IMR-90 (cell line): ENCODE results near the gene DIP2C. TPM values are rescaled to one million over a fixed set of nuclear protein-coding genes. Genes with fewer than 3 reads are reported as not detected.

Source experiments
- ATAC-seq: fragments of 200-7000 bp; cut with Tn5 transposase; 2 replicates; pipeline ENCODE4 v1.9.1; 2020; ENCODE audit warnings: low read depth, mild to moderate bottlenecking, moderate library complexity
- BruUV-seq: library from RNA; stranded (reverse); fragments of 400-500 nt; replicated peaks from 2 replicates; lab custom pipeline; 2021; lab: Mats Ljungman, UMichigan
- CTCF ChIA-PET: fragments of 300-600 bp; formaldehyde crosslinking; extraction: SDS; loops from one replicate; lab custom pipeline; 2021; ENCODE audit warnings: antibody characterized with exemption; lab: Yijun Ruan, JAX
- POLR2A ChIA-PET: fragments of 300-600 bp; sonication (Branson Sonifier 250); formaldehyde crosslinking; loops from one replicate; lab custom pipeline; 2022; ENCODE audit warnings: antibody characterized with exemption; ENCODE audit not compliant: unreplicated experiment; lab: Charles Lee
- DNase-seq: peaks from one replicate; pipeline ENCODE4 v3.0.0; 2013
- H2AFZ ChIP-seq: replicated peaks from 2 replicates; pipeline ENCODE3; 2013; ENCODE audit warnings: low read length, mild to moderate bottlenecking; ENCODE audit not compliant: poor library complexity
- H2AK5ac ChIP-seq: 2 replicates; pipeline ENCODE4 v1.6.1; 2013; ENCODE audit warnings: low read depth, low read length, inconsistent platforms
- H2AK9ac ChIP-seq: replicated peaks from 2 replicates; pipeline ENCODE3; 2013; ENCODE audit warnings: mild to moderate bottlenecking, low read depth, low read length, moderate library complexity; ENCODE audit not compliant: poor library complexity
- H2BK120ac ChIP-seq: 2 replicates; pipeline ENCODE4 v1.6.1; 2013; ENCODE audit warnings: low read depth, low read length, inconsistent platforms
- H2BK15ac ChIP-seq: 3 replicates; pipeline ENCODE4 v1.6.1; 2013; ENCODE audit warnings: low read depth, low read length, inconsistent platforms
- H2BK20ac ChIP-seq: 2 replicates; pipeline ENCODE4 v1.6.1; 2013; ENCODE audit warnings: low read depth, mild to moderate bottlenecking, inconsistent platforms, low read length, moderate library complexity
- H2BK5ac ChIP-seq: 2 replicates; pipeline ENCODE4 v1.6.1; 2013; ENCODE audit warnings: mild to moderate bottlenecking, low read depth, low read length, inconsistent platforms; ENCODE audit not compliant: poor library complexity, severe bottlenecking
- H3K14ac ChIP-seq: replicated peaks from 2 replicates; pipeline ENCODE4 v1.6.1; 2013; ENCODE audit warnings: low read depth, low read length, inconsistent platforms
- H3K18ac ChIP-seq: 2 replicates; pipeline ENCODE4 v1.6.1; 2013; ENCODE audit warnings: low read depth, low read length, control low read depth
- H3K23ac ChIP-seq: 2 replicates; pipeline ENCODE4 v1.6.1; 2013; ENCODE audit warnings: low read depth, low read length, inconsistent platforms
- H3K27ac ChIP-seq: 2 replicates; pipeline ENCODE4 v1.5.1; 2013; ENCODE audit warnings: mild to moderate bottlenecking, control low read depth, low read length; ENCODE audit not compliant: insufficient read depth
- H3K27me3 ChIP-seq: 2 replicates; pipeline ENCODE4 v1.6.1; 2013; ENCODE audit warnings: low read length; ENCODE audit not compliant: control insufficient read depth, insufficient read depth
- H3K36me3 ChIP-seq: 2 replicates; pipeline ENCODE4 v1.6.1; 2013; ENCODE audit warnings: low read length, mixed read lengths; ENCODE audit not compliant: control insufficient read depth, insufficient read depth
- H3K4ac ChIP-seq: 2 replicates; pipeline ENCODE4 v1.6.1; 2013; ENCODE audit warnings: low read depth, low read length, inconsistent platforms
- H3K4me1 ChIP-seq: 2 replicates; pipeline ENCODE4 v1.6.1; 2013; ENCODE audit warnings: low read length, mixed read lengths; ENCODE audit not compliant: control insufficient read depth, insufficient read depth
- H3K4me2 ChIP-seq: 2 replicates; pipeline ENCODE4 v1.6.1; 2013; ENCODE audit warnings: low read depth, mild to moderate bottlenecking, control low read depth, low read length, moderate library complexity
- H3K4me3 ChIP-seq: 2 replicates; pipeline ENCODE4 v1.5.1; 2013; ENCODE audit warnings: low read depth, mild to moderate bottlenecking, control low read depth, low read length, moderate library complexity; ENCODE audit not compliant: insufficient read depth
- H3K56ac ChIP-seq: 2 replicates; pipeline ENCODE4 v1.6.1; 2013; ENCODE audit warnings: low read length, inconsistent platforms; ENCODE audit not compliant: insufficient read depth; ENCODE audit errors: extremely low read depth
- H3K79me1 ChIP-seq, 2 experiments: 2 replicates each; pipeline ENCODE4 v1.6.1; 2013; ENCODE audit warnings: low read length in 2 of 2, inconsistent platforms in 1 of 2, low read depth in 1 of 2
- H3K9ac ChIP-seq: 2 replicates; pipeline ENCODE4 v1.6.1; 2013; ENCODE audit warnings: low read depth, low read length, control low read depth
- H3K9me1 ChIP-seq: 2 replicates; pipeline ENCODE4 v1.6.1; 2013; ENCODE audit warnings: low read length, inconsistent platforms; ENCODE audit not compliant: insufficient read depth
- H3K9me3 ChIP-seq: 2 replicates; pipeline ENCODE4 v1.6.1; 2013; ENCODE audit warnings: low read length; ENCODE audit not compliant: control insufficient read depth, insufficient read depth
- H4K20me1 ChIP-seq: 2 replicates; pipeline ENCODE4 v1.6.1; 2013; ENCODE audit warnings: low read length, inconsistent platforms; ENCODE audit not compliant: insufficient read depth
- H4K5ac ChIP-seq: 2 replicates; pipeline ENCODE4 v1.6.1; 2013; ENCODE audit warnings: mild to moderate bottlenecking, low read depth, low read length, control low read depth
- H4K8ac ChIP-seq, 2 experiments: 2 replicates each; pipeline ENCODE4 v1.6.1; 2013; ENCODE audit warnings: low read depth in 2 of 2, low read length in 2 of 2, control low read depth in 1 of 2, inconsistent platforms in 1 of 2
- H4K91ac ChIP-seq: 2 replicates; pipeline ENCODE4 v1.6.1; 2013; ENCODE audit warnings: low read depth, low read length, inconsistent platforms; ENCODE audit not compliant: insufficient read depth
- BHLHE40 ChIP-seq: fragments of 150-350 bp; IDR thresholded peaks from 2 replicates; pipeline ENCODE4 v1.6.1; 2016; ENCODE audit warnings: mild to moderate bottlenecking, low read depth, low read length
- CEBPB ChIP-seq: IDR thresholded peaks from 2 replicates; pipeline ENCODE4 v1.6.1; 2012; ENCODE audit warnings: low read depth, low read length, improper control_type of control experiment
- CHD1 ChIP-seq: IDR thresholded peaks from 2 replicates; pipeline ENCODE4 v1.6.1; 2012; ENCODE audit warnings: low read depth, low read length, improper control_type of control experiment
- FOS ChIP-seq: fragments of 150-350 bp; IDR thresholded peaks from 2 replicates; pipeline ENCODE4 v1.6.1; 2016; ENCODE audit warnings: low read depth, low read length
- MAFK ChIP-seq: IDR thresholded peaks from 2 replicates; pipeline ENCODE4 v1.6.1; 2012; ENCODE audit warnings: low read depth, low read length, improper control_type of control experiment
- MAZ ChIP-seq: IDR thresholded peaks from 2 replicates; pipeline ENCODE4 v1.6.1; 2012; ENCODE audit warnings: low read depth, mild to moderate bottlenecking, low read length, improper control_type of control experiment, moderate library complexity, borderline replicate concordance
- NFE2L2 ChIP-seq: fragments of 150-350 bp; IDR thresholded peaks from 2 replicates; pipeline ENCODE4 v1.6.1; 2016; ENCODE audit warnings: low read depth, mild to moderate bottlenecking, low read length
- RCOR1 ChIP-seq: IDR thresholded peaks from 2 replicates; pipeline ENCODE4 v1.6.1; 2012; ENCODE audit warnings: mild to moderate bottlenecking, low read length, improper control_type of control experiment; ENCODE audit not compliant: insufficient replicate concordance
- RFX5 ChIP-seq: IDR thresholded peaks from 2 replicates; pipeline ENCODE4 v1.8.0; 2012; ENCODE audit warnings: low read depth, mild to moderate bottlenecking, low read length, moderate library complexity
- SMC3 ChIP-seq: fragments of 150-350 bp; IDR thresholded peaks from 2 replicates; pipeline ENCODE4 v1.6.1; 2016; ENCODE audit warnings: low read depth, mild to moderate bottlenecking, antibody characterized with exemption, low read length, moderate library complexity
- WGBS, 2 experiments: methylation state at CpG; one replicate each; pipeline versions ENCODE4 v1.1.5 to v1.1.7; 2013; ENCODE audit warnings: missing lambda C conversion rate in 2 of 2; ENCODE audit not compliant: insufficient read length in 1 of 2; ENCODE audit errors: extremely low coverage in 2 of 2; 5-methylcytosine and 5-hydroxymethylcytosine counted together
- dilution Hi-C: fragments of 300-500 bp; cut with HindIII; formaldehyde crosslinking; loops from one replicate; pipeline ENCODE4 v1.14.3; 2018; ENCODE audit warnings: low sequenced_read_pairs; ENCODE audit not compliant: unreplicated experiment
- in situ Hi-C: fragments of 300-500 bp; cut with MboI; formaldehyde crosslinking; loops from 3 replicates; pipeline ENCODE4 v1.14.3; 2019; ENCODE audit warnings: low sequenced_read_pairs, inconsistent platforms, mixed read lengths
- intact Hi-C: fragments of 100-400 bp; cut with micrococcal nuclease; formaldehyde crosslinking; loops from 2 replicates; pipeline ENCODE4 v1.10.0; 2022
- polyA plus RNA-seq, 3 experiments: library from polyadenylated mRNA; depleted of rRNA; stranded (reverse); fragments of >200 nt; gene quantifications; 2 replicates each; pipeline ENCODE4 v1.2.3, GENCODE V29; 2012; ENCODE audit warnings: low replicate concordance in 1 of 3
- total RNA-seq: library from RNA; depleted of rRNA; stranded (reverse); fragments of >200 nt; gene quantifications from 2 replicates; pipeline ENCODE4 v1.2.3, GENCODE V29; 2012
- TF ChIP-seq, protein P1 (sequence below): conservative IDR thresholded peaks from 2 replicates; pipeline ENCODE4 v1.5.1; 2012; ENCODE audit warnings: mild to moderate bottlenecking, low read depth, low read length, improper control_type of control experiment

Gene DIP2C
- total and polyA plus RNA-seq, 2 of the 4 experiments (the other 2 are of a cell fraction) = 8.6 to 17.3 TPM

DNA sequence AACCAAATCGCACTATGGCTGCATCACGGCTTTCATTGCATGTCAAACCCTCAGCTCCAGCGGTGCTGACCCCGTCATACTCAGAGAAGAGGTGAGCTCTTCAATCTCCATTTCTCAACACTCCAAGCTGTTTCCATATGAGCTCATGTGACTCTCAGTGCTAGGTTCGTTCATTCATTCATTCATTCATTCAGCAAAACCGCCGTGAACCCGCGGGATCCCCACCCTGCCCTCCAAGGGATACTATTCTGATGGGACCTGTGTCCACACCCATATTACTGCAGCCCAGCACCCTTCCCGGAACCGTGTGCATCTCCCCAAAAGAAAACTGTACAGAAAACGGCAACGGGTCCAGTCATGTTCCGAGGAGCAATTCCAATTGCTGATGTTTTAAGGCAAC is 184.7 kb downstream of the DIP2C start:
- no peak overlapping the region for H2BK5ac ChIP-seq
- H2AK5ac ChIP-seq = no peak overlapping the region
- BruUV-seq = no TSS peak
- no peak overlapping the region for H3K23ac ChIP-seq
- intact Hi-C loops = no loop called here
- CTCF ChIA-PET = no interaction called here
- in situ Hi-C loops = loop anchor here (10.0 to 25.0 kb wide), 2 partner anchors 182 to 290 kb away; partner anchors contain the start of gene DIP2C
- POLR2A ChIA-PET = no interaction called here
- no peak overlapping the region for H3K18ac ChIP-seq
- H3K27me3 ChIP-seq = no peaks in the 10 kb centered on the region
- no peak overlapping the region for H4K91ac ChIP-seq
- H3K14ac ChIP-seq = no peak overlapping the region
- dilution Hi-C loops = no loop called here
- WGBS, 2 experiments = 97% methylated on average over 9 of the region's 14 CpGs; no CpG with 5 or more reads in 1 of the 2 experiments
- H3K9ac ChIP-seq = no peak overlapping the region
- no peak overlapping the region for H3K27ac ChIP-seq
- H3K79me1 ChIP-seq = peaks cover 61 to 98% of the 10 kb centered on the region in 2 experiments
- H2BK20ac ChIP-seq = no peak overlapping the region
- H3K4me3 ChIP-seq = no peak overlapping the region
- no peak overlapping the region for H4K5ac ChIP-seq
- H2BK15ac ChIP-seq = no peak overlapping the region
- no peak overlapping the region for H4K8ac ChIP-seq
- H2BK120ac ChIP-seq = no peak overlapping the region
- H2AFZ ChIP-seq = no peak overlapping the region
- peaks cover 23% of the 10 kb centered on the region for H3K9me1 ChIP-seq
- TF ChIP-seq, protein P1, sequence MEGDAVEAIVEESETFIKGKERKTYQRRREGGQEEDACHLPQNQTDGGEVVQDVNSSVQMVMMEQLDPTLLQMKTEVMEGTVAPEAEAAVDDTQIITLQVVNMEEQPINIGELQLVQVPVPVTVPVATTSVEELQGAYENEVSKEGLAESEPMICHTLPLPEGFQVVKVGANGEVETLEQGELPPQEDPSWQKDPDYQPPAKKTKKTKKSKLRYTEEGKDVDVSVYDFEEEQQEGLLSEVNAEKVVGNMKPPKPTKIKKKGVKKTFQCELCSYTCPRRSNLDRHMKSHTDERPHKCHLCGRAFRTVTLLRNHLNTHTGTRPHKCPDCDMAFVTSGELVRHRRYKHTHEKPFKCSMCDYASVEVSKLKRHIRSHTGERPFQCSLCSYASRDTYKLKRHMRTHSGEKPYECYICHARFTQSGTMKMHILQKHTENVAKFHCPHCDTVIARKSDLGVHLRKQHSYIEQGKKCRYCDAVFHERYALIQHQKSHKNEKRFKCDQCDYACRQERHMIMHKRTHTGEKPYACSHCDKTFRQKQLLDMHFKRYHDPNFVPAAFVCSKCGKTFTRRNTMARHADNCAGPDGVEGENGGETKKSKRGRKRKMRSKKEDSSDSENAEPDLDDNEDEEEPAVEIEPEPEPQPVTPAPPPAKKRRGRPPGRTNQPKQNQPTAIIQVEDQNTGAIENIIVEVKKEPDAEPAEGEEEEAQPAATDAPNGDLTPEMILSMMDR = no peak
- TF ChIP-seq NFE2L2 = no peak
- no peak for TF ChIP-seq CHD1
- TF ChIP-seq MAZ = no peak
- no peak for TF ChIP-seq FOS
- TF ChIP-seq SMC3 = no peak
- no peak for TF ChIP-seq RCOR1
- no peak for TF ChIP-seq CEBPB
- TF ChIP-seq MAFK = no peak
- TF ChIP-seq BHLHE40 = no peak
- no peak for TF ChIP-seq RFX5
- no peak overlapping the region for H3K4me2 ChIP-seq
- DNase-seq (no peak), ATAC-seq (no peak)
- peaks cover 4% of the 10 kb centered on the region; the same call in 1 of the 2 replicates for H3K4me1 ChIP-seq
- H3K56ac ChIP-seq = no peak overlapping the region
- peaks cover 15% of the 10 kb centered on the region for H3K36me3 ChIP-seq
- no peak overlapping the region for H2AK9ac ChIP-seq
- no peak overlapping the region for H3K4ac ChIP-seq
- no peaks in the 10 kb centered on the region for H3K9me3 ChIP-seq
- H4K20me1 ChIP-seq = peaks cover 90% of the 10 kb centered on the region
